HEK293 (cell line): ENCODE data around the gene SERPINE2.

Experiments
- CTCF ChIA-PET: fragments of 350-600 bp; formaldehyde crosslinking; extraction: SDS; loops from one replicate; lab custom pipeline; 2021; ENCODE audit warnings: antibody characterized with exemption; lab: Yijun Ruan, JAX
- POLR2A ChIA-PET: fragments of 300-600 bp; formaldehyde crosslinking; extraction: SDS; loops from one replicate; lab custom pipeline; 2020; ENCODE audit warnings: antibody characterized with exemption, inconsistent platforms; lab: Yijun Ruan, JAX
- H3K27ac ChIP-seq: fragments of 200-500 bp; sonication (Bioruptor generic); 2 replicates; pipeline ENCODE4 v1.5.1; 2014; ENCODE audit warnings: low read depth, low read length, control low read depth, inconsistent platforms; ENCODE audit errors: extremely low read depth
- H3K36me3 ChIP-seq, 2 experiments: fragments of 200-500 bp in 1 of 2; sonication (Bioruptor generic) in 1 of 2; 1 replicate in 1 of 2; 2 replicates in 1 of 2; pipeline ENCODE4 v1.5.1; 2014 to 2017; ENCODE audit warnings: inconsistent platforms in 2 of 2, low read length in 2 of 2; ENCODE audit not compliant: control insufficient read depth in 2 of 2, insufficient read depth in 1 of 2
- H3K4me1 ChIP-seq: fragments of 200-500 bp; sonication (Bioruptor generic); 2 replicates; pipeline ENCODE4 v1.5.1; 2014; ENCODE audit warnings: mild to moderate bottlenecking, low read length, inconsistent platforms; ENCODE audit not compliant: control insufficient read depth, insufficient read depth
- H3K4me3 ChIP-seq: 2 replicates; pipeline ENCODE4 v1.5.1; 2011; ENCODE audit warnings: low read depth, mild to moderate bottlenecking, control low read depth, low read length, moderate library complexity
- H3K9me3 ChIP-seq: fragments of 200-500 bp; sonication (Bioruptor generic); 2 replicates; pipeline ENCODE4 v1.5.1; 2014; ENCODE audit warnings: low read depth, low read length, inconsistent platforms; ENCODE audit not compliant: control insufficient read depth, insufficient read depth
- BCL11A ChIP-seq: fragments of 450-650 bp; formaldehyde crosslinking; IDR thresholded peaks from 2 replicates; pipeline ENCODE4 v1.5.1; 2016; ENCODE audit warnings: low read depth, missing biosample characterization, missing genetic modification characterization
- CTCF ChIP-seq: fragments of 450-650 bp; formaldehyde crosslinking; IDR thresholded peaks from 2 replicates; pipeline ENCODE4 v1.5.1; 2016; ENCODE audit warnings: missing biosample characterization, missing genetic modification characterization
- ELK4 ChIP-seq: IDR thresholded peaks from 2 replicates; pipeline ENCODE4 v1.6.1; 2011; ENCODE audit warnings: mild to moderate bottlenecking, low read depth, low read length, borderline replicate concordance
- HOXD13 ChIP-seq: sonication (generic); formaldehyde crosslinking; IDR thresholded peaks from 2 replicates; pipeline ENCODE4 v1.8.0; 2022; ENCODE audit warnings: missing genetic modification reagents, borderline replicate concordance
- MYNN ChIP-seq: fragments of 450-650 bp; formaldehyde crosslinking; IDR thresholded peaks from 2 replicates; pipeline ENCODE4 v1.5.1; 2016; ENCODE audit warnings: missing biosample characterization, missing genetic modification characterization, borderline replicate concordance
- SP7 ChIP-seq: fragments of 450-650 bp; formaldehyde crosslinking; IDR thresholded peaks from 2 replicates; pipeline ENCODE4 v1.5.1; 2016; ENCODE audit warnings: missing biosample characterization, missing genetic modification characterization
- TCF7L2 ChIP-seq: IDR thresholded peaks from 2 replicates; pipeline ENCODE4 v1.6.1; 2011; ENCODE audit warnings: low read depth, mild to moderate bottlenecking, inconsistent platforms, low read length, moderate library complexity, borderline replicate concordance
- ZFP37 ChIP-seq: fragments of 450-650 bp; formaldehyde crosslinking; IDR thresholded peaks from 2 replicates; pipeline ENCODE4 v1.5.1; 2016; ENCODE audit warnings: missing biosample characterization, missing genetic modification characterization
- ZNF155 ChIP-seq: fragments of 450-650 bp; formaldehyde crosslinking; IDR thresholded peaks from 2 replicates; pipeline ENCODE4 v1.5.1; 2016; ENCODE audit warnings: missing biosample characterization, missing genetic modification characterization
- ZNF169 ChIP-seq: fragments of 450-650 bp; formaldehyde crosslinking; IDR thresholded peaks from 2 replicates; pipeline ENCODE4 v1.5.1; 2016; ENCODE audit warnings: missing biosample characterization, missing genetic modification characterization
- ZNF266 ChIP-seq: fragments of 450-650 bp; formaldehyde crosslinking; IDR thresholded peaks from 2 replicates; pipeline ENCODE4 v1.5.1; 2016; ENCODE audit warnings: missing biosample characterization, missing genetic modification characterization, low read depth
- ZNF280C ChIP-seq: fragments of 450-650 bp; formaldehyde crosslinking; IDR thresholded peaks from 2 replicates; pipeline ENCODE4 v1.5.1; 2016; ENCODE audit warnings: missing biosample characterization, missing genetic modification characterization
- ZNF292 ChIP-seq: fragments of 450-650 bp; formaldehyde crosslinking; IDR thresholded peaks from 2 replicates; pipeline ENCODE4 v1.5.1; 2016; ENCODE audit warnings: low read depth, missing biosample characterization, missing genetic modification characterization, borderline replicate concordance
- ZNF37A ChIP-seq: fragments of 450-650 bp; IDR thresholded peaks from 2 replicates; pipeline ENCODE4 v1.5.1; 2018; ENCODE audit warnings: missing biosample characterization, missing genetic modification characterization
- ZNF521 ChIP-seq: fragments of 450-650 bp; formaldehyde crosslinking; IDR thresholded peaks from 2 replicates; pipeline ENCODE4 v1.5.1; 2017; ENCODE audit warnings: missing biosample characterization, mild to moderate bottlenecking, missing genetic modification characterization
- ZNF596 ChIP-seq: fragments of 450-650 bp; IDR thresholded peaks from 2 replicates; pipeline ENCODE4 v1.5.0; 2018; ENCODE audit warnings: missing biosample characterization, mild to moderate bottlenecking, missing genetic modification characterization, moderate library complexity
- ZNF600 ChIP-seq: fragments of 450-650 bp; formaldehyde crosslinking; IDR thresholded peaks from 2 replicates; pipeline ENCODE4 v1.5.1; 2016; ENCODE audit warnings: missing biosample characterization, missing genetic modification characterization
- ZNF624 ChIP-seq: fragments of 450-650 bp; formaldehyde crosslinking; IDR thresholded peaks from 2 replicates; pipeline ENCODE4 v1.5.1; 2017; ENCODE audit warnings: missing biosample characterization, missing genetic modification characterization
- ZNF677 ChIP-seq: fragments of 450-650 bp; IDR thresholded peaks from 2 replicates; pipeline ENCODE4 v1.5.0; 2018; ENCODE audit warnings: missing biosample characterization, mild to moderate bottlenecking, missing genetic modification characterization, moderate library complexity
- ZSCAN18 ChIP-seq: fragments of 450-650 bp; formaldehyde crosslinking; IDR thresholded peaks from 2 replicates; pipeline ENCODE4 v1.5.1; 2016; ENCODE audit warnings: missing biosample characterization, missing genetic modification characterization
- TF ChIP-seq, protein P1 (sequence below): fragments of 450-650 bp; formaldehyde crosslinking; IDR thresholded peaks from 2 replicates; pipeline ENCODE4 v1.5.1; 2016; ENCODE audit warnings: missing biosample characterization, missing genetic modification characterization

The SERPINE2 gene

DNA sequence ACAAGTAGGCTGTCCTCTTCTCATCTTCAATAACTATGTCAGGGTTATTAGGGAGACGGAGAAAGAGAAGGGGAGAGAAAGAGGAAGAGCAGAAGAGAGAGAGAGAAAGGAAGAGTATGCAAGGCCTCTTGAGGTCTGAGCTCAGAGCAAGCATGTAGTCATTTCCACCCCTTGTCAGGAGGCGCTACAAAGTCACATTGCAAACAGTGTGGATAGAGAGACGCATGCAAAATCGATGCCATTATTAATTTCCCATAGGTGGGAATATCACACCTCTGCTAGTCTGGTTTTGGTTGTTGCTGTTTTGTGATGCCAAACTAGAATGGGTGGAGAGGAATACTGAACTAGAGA lies 24.2 kb upstream of the SERPINE2 start:
- Histone ChIP-seq H3K4me3 (no peak overlapping the region), H3K9me3 (no peaks in the 10 kb centered on the region), H3K36me3 (no peaks in the 10 kb centered on the region), H3K4me1 (no peaks in the 10 kb centered on the region), H3K27ac (no peak overlapping the region)
- POLR2A ChIA-PET: no interaction called here
- TF ChIP-seq ZNF155 (tag by site-specific recombination) (no peak), ZSCAN18 (no peak), ZFP37 (tag by site-specific recombination) (no peak), ZNF521 (no peak), HOXD13 (CRISPR knock-in tag) (no peak), MYNN (tag by site-specific recombination) (no peak), BCL11A (tag by site-specific recombination) (no peak), ELK4 (no peak), ZNF266 (tag by site-specific recombination) (no peak), TCF7L2 (no peak), ZNF280C (tag by site-specific recombination) (no peak)
- TF ChIP-seq, protein P1, sequence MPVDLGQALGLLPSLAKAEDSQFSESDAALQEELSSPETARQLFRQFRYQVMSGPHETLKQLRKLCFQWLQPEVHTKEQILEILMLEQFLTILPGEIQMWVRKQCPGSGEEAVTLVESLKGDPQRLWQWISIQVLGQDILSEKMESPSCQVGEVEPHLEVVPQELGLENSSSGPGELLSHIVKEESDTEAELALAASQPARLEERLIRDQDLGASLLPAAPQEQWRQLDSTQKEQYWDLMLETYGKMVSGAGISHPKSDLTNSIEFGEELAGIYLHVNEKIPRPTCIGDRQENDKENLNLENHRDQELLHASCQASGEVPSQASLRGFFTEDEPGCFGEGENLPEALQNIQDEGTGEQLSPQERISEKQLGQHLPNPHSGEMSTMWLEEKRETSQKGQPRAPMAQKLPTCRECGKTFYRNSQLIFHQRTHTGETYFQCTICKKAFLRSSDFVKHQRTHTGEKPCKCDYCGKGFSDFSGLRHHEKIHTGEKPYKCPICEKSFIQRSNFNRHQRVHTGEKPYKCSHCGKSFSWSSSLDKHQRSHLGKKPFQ (tag by site-specific recombination): no peak
- CTCF ChIA-PET: interaction anchor here (0.5 to 2.0 kb wide), 5 partner anchors 69 to 93 kb away, joined by 3 to 10 read pairs (median 6); no protein-coding TSS in a partner anchor

GRCh38 chr2:224062481-224063297 lies 23.6 kb upstream of the SERPINE2 start:
- H3K27ac ChIP-seq: no peak overlapping the region
- no peaks in the 10 kb centered on the region for H3K9me3 ChIP-seq
- TF ChIP-seq ZNF596: no peak
- TF ChIP-seq ELK4: no peak
- TF ChIP-seq SP7 (tag by site-specific recombination): no peak
- TF ChIP-seq ZNF37A (tag by site-specific recombination): no peak
- no peak for TF ChIP-seq ZNF292 (tag by site-specific recombination)
- TF ChIP-seq ZNF600: no peak
- no peak for TF ChIP-seq ZNF624 (tag by site-specific recombination)
- TF ChIP-seq CTCF (tag by site-specific recombination): no peak
- no peak for TF ChIP-seq ZNF169 (tag by site-specific recombination)
- TF ChIP-seq ZFP37 (tag by site-specific recombination): no peak
- TF ChIP-seq ZNF677 (tag by site-specific recombination): no peak
- H3K4me1 ChIP-seq: no peaks in the 10 kb centered on the region
- ChIA-PET POLR2A (no interaction called here), CTCF (interaction anchor here (0.5 to 2.0 kb wide), 4 partner anchors 69 to 93 kb away, joined by 3 to 10 read pairs (median 6); no protein-coding TSS in a partner anchor)
- no peaks in the 10 kb centered on the region for H3K36me3 ChIP-seq
- no peak overlapping the region for H3K4me3 ChIP-seq
